ENCODE data around the gene F12.

The F12 gene

DNA sequence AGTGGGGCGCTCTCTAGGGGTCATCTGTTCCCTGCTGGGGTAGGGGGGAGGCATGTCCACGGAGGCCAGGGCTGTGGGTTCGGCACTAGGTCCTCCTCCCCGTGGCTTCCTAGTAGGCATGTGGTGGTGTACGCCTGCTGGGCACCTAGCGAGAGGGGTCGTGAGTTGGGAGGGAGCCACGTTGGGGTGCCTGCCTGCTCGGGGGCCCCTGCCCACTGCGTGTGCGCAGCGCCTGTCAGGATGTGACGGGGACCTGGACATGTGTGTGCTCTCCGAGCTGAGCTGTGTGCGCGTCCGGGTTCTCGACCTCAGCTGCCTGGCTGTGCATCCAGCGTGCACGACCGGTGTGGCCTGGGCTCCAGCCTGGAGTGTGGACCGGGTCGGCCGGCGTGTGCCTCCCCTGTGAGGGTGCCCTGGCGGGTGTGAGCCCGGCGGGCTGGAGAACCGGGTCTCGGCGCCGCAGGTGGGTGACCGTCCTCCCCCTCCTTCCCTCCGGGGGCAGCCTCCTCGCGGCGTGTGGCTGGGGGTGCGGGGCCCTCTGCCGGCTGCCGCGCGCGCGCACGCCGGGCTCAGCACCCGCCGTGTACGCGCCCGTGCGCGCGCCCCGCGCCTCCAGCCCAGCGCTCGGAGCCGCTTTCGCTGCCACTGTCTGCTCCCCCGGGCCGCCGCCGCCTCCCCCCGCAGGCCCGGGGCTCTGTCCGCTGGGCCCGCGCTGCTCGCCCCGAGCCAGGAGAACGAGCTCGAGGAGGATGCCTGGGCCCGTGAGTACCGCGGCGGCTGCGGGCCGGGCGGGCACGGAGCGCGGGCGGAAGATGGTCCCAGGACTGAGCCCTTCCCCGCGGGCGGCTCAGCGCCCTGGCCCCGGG is 37.1 kb upstream of the F12 start, which contains the start of gene PRR7:
Gene PRR7 (plus strand): TSS at position 615 of the 866 bp plus-strand sequence. CDS start 8,254 bp downstream, outside the sequence.
- DNase-seq, result peak; percentile 78

DNA sequence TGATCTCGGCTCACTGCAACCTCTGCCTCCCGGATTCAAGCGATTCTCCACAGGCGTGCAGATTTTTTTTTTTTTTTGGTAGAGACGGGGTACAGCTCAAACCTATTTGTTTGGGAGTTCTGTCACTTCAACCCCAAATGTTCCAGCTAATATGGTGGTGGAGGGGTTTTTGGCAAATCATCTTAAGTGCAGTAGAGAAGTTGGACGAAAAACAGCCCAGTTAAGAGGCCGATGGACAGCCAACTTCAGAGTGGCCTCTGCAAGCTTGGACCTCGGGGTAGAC is 36.5 kb upstream of the F12 start:
- DNase-seq, result no peak

- no peak for DNase-seq
These were observed 35.9 kb upstream of the F12 start for GRCh38 chr5:177445052-177445916.

GRCh38 chr5:177444106-177445051 is 35.0 kb upstream of the F12 start:
- no peak for DNase-seq

DNA sequence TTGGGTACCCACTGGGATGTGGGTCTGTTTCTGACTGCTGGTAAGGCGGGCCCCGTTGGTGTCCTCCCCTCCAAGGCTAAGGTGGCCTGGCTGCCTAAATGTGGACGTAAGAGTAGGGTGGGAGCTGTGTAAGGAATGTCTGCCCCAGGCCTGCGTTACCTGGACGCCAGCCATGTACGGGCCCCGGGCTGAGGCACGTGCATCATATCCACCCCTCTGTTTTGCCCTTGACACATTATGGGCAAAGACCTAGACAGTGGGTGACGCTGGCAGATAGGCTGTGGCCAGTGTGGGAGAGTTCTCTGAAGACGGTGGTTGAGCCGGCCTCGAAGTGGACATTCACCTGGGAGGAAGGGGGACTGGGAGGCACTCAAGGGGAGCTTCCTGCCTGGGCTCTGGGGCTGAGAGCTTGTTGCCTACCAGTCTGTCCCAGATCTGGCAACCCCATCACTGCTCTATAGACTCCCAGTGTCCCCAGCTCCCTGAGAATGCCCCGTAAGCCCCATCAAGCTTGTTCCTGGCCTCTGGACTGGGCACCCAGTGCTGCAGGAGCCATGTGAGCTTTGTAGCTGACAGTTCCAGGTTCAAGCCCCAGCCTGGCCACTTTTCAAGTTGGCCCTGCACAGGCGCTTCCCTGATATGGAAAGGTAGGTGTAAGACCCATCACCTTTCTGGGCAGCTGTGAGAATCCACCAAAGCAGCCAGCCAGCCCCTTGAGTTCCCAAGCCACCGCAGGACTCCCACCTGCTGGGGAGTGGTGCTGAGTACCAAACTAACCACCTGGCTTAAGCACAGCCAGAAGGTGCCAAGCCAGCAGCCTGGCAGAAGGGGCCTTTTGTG is 34.0 kb upstream of the F12 start:
- no peak for DNase-seq

GRCh38 chr5:177442066-177442826 is 32.9 kb upstream of the F12 start:
- DNase-seq, result peak; percentile 15

GRCh38 chr5:177440990-177441780 is 31.8 kb upstream of the F12 start:
- no peak for DNase-seq

DNA sequence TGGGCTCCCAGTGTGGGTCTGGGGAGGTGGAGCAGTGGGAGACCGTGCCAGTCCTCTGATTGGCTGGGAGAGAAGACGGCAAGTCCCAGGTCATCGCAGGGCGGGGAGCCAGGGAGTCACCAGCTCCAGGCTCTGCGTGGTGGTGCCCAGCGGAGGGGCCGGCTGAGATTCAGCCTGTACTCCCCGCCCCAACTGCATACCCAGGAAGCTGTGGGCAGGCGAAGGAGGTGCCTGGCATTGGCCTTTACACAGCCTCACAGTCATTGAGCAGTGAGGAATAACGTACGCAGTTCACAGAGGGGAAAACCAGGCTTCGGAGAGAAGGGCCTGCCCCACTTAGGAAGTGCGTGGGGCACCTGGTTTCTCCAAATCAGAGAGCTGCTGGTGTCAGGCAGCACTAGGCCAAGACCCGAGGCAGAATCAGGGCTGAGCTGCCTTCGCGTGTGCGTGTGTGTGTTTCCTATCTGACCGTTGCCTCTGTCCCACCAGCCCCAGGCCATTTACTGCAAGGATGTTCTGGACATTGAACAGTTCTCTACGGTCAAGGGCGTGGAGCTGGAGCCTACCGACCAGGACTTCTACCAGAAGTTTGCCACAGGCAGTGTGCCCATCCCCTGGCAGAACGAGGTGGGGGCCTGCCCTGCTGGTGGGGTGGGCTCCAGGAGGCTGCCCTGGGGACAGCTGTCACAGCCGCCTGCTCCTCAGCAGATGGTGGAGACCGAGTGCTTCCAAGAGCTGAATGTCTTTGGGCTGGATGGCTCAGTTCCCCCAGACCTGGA is 31.0 kb upstream of the F12 start:
- DNase-seq, result peak; percentile 14

- DNase-seq, result no peak
These were observed 30.2 kb upstream of the F12 start for GRCh38 chr5:177439518-177440053.

- peak; percentile 16 for DNase-seq
These were observed 29.1 kb upstream of the F12 start for GRCh38 chr5:177438468-177438867.

GRCh38 chr5:177437623-177438022 is 28.3 kb upstream of the F12 start:
- DNase-seq, result no peak

- no peak for DNase-seq
These were observed 26.6 kb upstream of the F12 start for GRCh38 chr5:177435847-177436536.

DNA sequence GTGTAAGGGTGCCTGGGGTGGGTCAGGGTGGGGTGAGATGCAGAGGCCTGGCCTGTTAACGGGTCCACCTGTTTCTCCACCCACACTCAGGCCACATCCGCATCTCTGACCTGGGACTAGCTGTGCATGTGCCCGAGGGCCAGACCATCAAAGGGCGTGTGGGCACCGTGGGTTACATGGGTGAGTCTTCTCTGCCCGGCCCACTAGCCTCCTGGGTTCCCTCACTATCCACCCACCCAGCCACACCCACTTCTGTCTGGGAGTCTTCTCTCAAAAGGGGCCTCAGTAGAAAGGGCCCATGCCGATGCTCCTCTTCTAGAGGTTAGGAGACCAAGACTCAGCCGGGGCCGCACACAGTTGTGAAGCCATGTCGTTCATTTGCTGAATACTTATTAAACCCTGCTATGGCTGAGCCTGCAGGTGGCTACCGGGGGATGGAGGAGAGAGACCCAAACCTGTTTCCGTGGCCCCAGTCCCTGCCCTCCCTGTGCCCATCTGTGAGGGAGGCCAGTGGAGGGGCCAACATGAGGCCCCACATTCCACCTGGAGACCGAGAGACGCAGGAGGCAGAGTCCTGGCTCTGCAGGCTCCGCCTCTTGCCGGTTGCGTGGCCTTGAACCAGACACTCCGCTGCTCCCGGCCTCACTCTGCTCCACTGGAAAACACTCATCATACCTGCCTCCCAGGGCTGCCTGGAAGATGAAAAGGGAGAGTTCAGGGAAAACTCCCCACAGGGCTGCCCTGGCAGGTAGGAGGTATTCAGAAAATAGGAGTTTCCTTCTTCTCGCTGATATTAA is 25.8 kb upstream of the F12 start:
- no peak for DNase-seq

- DNase-seq, result no peak
These were observed 25.1 kb upstream of the F12 start for GRCh38 chr5:177434437-177434836.

GRCh38 chr5:177433658-177434217 is 24.4 kb upstream of the F12 start:
- no peak for DNase-seq

DNA sequence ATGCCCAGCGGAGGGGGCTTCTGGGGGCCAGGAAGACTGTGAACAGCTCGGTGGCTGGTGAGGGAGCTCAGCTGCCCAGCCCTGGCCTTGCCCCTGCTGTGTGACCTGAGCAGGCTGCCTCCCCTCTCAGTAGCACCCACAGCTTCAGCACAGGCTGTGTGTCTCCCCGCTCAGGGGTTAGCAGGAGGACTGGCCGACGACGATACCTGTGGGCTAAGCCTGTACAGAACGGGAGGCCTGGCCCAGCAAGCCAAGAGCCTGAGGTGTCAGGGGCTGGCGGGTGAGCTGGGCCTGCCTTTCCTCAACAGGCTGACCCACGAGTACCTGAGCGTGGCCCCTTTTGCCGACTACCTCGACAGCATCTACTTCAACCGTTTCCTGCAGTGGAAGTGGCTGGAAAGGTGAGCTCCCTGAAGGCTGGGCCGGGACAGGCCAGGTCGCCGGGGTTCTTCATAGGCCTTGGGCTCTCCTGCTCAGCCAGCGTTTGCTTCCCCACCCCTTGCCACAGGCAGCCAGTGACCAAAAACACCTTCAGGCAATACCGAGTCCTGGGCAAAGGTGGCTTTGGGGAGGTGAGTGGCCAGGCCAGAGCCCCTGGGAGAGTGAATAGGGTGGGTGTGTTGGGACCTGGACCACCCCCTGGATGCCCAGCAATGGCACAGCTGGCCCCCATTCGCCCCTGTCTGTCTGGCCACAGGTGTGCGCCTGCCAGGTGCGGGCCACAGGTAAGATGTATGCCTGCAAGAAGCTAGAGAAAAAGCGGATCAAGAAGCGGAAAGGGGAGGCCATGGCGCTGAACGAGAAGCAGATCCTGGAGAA is 23.7 kb upstream of the F12 start:
- DNase-seq, result no peak
